Esophagus mucosa (tissue), 1 donor: ENCODE measurements around the gene EXT2. TPM values are rescaled to one million over a fixed set of nuclear protein-coding genes. Genes with fewer than 3 reads are reported as not detected.

Source experiments
- ATAC-seq: fragments of 200-7000 bp; cut with Tn5 transposase; one replicate; pipeline ENCODE4 v1.9.1; 2020
- total RNA-seq: library from RNA; stranded (reverse); gene quantifications from one replicate; pipeline ENCODE4 v1.2.4, GENCODE V29; 2023
- donor health status: DM: yes; HTN: yes; CAD: no.

The EXT2 gene
- total RNA-seq, 1 donor from 2014 or later = 28.8 TPM

GRCh38 chr11:44172966-44173365 lies 77.5 kb downstream of the EXT2 start:
- no peak for ATAC-seq

GRCh38 chr11:44174842-44175241 lies 79.4 kb downstream of the EXT2 start:
- no peak for ATAC-seq

- ATAC-seq = no peak
Observed at GRCh38 chr11:44176546-44177213, 81.2 kb downstream of the EXT2 start.

- no peak for ATAC-seq
Observed at GRCh38 chr11:44177905-44178304, 82.4 kb downstream of the EXT2 start.

GRCh38 chr11:44178381-44178780 lies 82.9 kb downstream of the EXT2 start:
- no peak for ATAC-seq

GRCh38 chr11:44179173-44179572 lies 83.7 kb downstream of the EXT2 start:
- no peak for ATAC-seq

GRCh38 chr11:44180107-44180506 lies 84.6 kb downstream of the EXT2 start:
- ATAC-seq = no peak

- no peak for ATAC-seq
Observed at GRCh38 chr11:44185522-44185921, 90.0 kb downstream of the EXT2 start.

- no peak for ATAC-seq
Observed at GRCh38 chr11:44186321-44186930, 90.9 kb downstream of the EXT2 start.

GRCh38 chr11:44188643-44189042 lies 93.2 kb downstream of the EXT2 start:
- no peak for ATAC-seq

- no peak for ATAC-seq
Observed at GRCh38 chr11:44189986-44190882, 94.8 kb downstream of the EXT2 start.

- no peak for ATAC-seq
Observed at GRCh38 chr11:44190883-44191230, 95.4 kb downstream of the EXT2 start.

GRCh38 chr11:44191322-44192016 lies 96.0 kb downstream of the EXT2 start:
- ATAC-seq = peak; percentile 64

GRCh38 chr11:44192017-44192385 lies 96.5 kb downstream of the EXT2 start:
- no peak for ATAC-seq

- ATAC-seq = no peak
Observed at GRCh38 chr11:44192462-44193100, 97.1 kb downstream of the EXT2 start.

GRCh38 chr11:44193856-44194255 lies 98.4 kb downstream of the EXT2 start:
- ATAC-seq = no peak

- no peak for ATAC-seq
Observed at GRCh38 chr11:44198146-44198724, 102.8 kb downstream of the EXT2 start.

GRCh38 chr11:44199298-44199697 lies 103.8 kb downstream of the EXT2 start:
- no peak for ATAC-seq

- ATAC-seq = no peak
Observed at GRCh38 chr11:44199816-44200215, 104.3 kb downstream of the EXT2 start.

- peak; percentile 66 for ATAC-seq
Observed at GRCh38 chr11:44203270-44204043, 108.0 kb downstream of the EXT2 start.

GRCh38 chr11:44205352-44205751 lies 109.9 kb downstream of the EXT2 start:
- no peak for ATAC-seq
